Stimulated activated CD4-positive, alpha-beta T cell treated with anti-CD3 and anti-CD28 coated beads, Interleukin-2, amount 100 ng/mL, for 24 hours (primary cell): ENCODE data around the gene TDRD10.
"Not testable (repeated sequence)": the region's sequence is repeated elsewhere in the genome, so short reads cannot be mapped to it uniquely, and the experiment has no call there.

Experiments used
- DNase-seq, 2 donors: peaks; one replicate each; pipeline ENCODE4 v3.0.0-alpha.2; 2020

TDRD10 gene

DNA sequence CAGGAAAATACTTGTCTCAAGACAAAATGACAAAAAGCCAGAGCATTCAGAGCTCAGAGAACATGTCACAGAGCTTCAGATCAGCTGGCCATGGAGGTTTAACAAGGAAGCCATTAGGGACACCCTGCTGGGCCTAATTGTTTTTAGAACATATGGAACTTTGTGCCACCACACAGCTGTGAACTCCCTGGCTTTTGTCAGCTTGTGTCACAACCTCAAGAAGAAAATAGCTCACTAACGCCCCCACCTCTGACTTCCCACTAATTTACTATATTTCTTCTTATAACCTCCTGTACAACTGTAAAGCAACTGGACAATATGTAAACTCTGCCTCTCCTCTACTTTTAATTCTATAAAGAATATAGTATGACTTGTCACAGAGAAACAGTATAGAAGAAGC lies 21.0 kb upstream of the TDRD10 start:
- no peak for DNase-seq

DNA sequence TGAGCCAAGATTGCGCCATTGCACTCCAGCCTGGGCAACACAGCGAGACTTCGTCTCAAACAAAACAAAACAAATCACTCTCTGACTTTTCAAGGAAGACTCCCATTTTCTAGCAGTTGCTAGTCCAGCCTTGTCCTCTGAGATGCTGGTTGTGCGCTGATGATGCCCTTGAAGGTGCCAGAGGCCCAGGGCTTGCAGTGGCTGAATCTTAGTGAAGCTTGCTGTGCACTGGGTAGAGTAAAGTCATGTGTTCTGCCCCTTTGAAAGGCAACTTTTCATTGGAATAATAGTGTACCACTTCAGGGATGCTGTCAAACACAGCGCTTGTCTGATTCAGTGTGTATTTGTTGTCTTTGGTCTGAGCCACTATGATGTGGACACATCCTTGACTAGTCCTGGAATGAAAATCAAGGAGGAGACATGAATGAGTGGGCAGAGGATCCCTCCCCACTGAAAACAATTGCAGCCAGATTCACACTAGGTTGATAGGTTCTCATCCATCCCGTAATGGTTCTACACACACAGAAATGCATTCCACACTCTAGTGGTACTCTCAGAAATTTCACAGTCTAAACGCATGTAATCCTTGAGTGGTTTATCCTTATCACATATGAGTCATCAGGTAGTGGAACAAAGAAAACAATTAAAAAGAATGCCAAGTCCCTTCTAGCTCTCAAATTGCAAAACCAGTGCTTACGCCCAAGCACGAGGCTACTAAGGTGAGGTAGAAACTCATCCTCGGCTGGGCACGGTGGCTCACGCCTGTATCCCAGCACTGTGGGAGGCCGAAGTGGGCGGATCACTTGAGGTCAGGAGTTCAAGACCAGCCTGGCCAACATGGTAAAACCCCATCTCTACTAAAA lies 17.8 kb upstream of the TDRD10 start:
- no peak for DNase-seq

DNA sequence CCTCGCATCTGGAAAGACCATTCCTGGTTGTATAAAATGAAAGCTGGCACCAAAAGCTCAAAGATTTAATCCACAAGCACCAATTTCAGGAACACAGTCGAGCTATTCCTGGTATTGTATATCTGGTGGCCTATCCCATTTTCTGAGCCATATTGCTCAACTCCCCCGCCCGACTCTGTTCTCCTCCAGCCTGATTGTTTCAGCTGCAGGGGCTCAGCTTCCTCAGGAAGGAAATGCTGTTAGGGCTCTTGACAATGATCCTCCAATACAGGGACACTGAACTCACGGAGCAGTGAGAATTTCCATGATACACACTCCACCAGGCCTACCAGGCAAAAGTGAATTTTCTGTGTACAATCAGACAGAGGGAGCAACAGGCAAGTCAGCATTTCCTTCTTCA lies 16.9 kb upstream of the TDRD10 start:
- no peak for DNase-seq

DNA sequence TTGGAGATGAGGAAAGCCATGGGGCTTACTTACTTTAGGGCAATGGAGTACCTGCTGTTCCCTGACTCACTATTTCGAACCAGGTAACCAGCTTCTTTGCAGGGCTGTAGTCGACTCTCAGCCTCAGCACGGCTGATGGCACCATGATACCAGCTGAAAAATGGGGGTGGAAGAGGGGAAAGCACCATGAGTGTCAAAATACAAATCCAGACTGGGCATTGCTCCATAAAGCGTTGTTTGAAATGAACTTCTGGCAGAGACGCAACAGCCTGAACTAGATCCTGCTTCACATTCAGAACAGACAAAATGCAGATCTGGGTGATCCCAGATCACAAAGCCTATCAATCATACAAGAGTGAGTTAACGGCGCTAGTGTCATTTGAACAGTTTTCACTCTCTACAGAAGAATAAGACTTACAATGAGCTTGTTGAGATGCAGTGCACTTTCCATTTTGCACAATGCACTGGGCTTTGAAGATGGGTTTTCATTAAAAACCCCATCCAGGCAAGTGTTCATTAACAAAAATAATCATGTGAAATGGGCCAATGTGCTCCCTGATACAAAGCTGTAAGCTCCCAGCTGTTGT lies 16.0 kb upstream of the TDRD10 start:
- no peak for DNase-seq

DNA sequence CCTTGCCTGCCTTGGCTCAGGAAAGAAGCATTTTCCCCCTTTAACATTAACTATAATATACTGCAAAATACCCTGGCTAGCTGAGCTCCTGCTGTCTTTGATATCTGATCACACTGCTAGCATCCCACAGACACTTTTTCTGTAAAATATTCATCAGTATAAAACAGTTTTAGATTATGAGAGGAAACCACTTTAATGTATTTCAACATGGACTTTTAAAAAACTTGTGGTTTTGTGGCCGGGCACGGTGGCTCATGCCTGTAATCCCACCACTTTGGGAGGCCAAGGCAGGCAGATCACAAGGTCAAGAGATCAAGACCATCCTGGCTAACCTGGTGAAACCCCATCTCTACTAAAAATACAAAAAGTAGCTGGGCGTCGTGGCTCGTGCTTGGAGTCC lies 15.3 kb upstream of the TDRD10 start:
- not testable (repeated sequence) for DNase-seq

DNA sequence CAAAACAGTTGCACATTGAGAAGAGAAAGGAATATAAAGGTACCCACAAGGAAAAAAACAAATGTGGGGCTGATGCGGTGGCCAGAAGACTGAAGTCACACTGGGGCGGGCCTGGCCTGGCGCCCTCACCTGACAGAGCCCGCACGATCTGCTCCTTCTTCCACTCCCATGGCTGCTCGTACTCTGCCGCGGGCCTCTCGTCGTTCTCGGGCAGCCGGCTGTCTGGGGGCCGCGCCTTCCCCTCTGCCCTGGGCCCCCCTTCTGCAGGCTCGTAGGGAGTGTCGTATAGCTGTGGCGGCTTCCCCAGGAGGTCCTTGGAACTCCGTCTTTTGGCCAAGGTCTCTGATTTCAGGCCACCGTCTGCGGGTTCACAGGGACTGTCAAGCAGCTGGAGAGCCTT lies 13.1 kb upstream of the TDRD10 start:
- no peak for DNase-seq

DNA sequence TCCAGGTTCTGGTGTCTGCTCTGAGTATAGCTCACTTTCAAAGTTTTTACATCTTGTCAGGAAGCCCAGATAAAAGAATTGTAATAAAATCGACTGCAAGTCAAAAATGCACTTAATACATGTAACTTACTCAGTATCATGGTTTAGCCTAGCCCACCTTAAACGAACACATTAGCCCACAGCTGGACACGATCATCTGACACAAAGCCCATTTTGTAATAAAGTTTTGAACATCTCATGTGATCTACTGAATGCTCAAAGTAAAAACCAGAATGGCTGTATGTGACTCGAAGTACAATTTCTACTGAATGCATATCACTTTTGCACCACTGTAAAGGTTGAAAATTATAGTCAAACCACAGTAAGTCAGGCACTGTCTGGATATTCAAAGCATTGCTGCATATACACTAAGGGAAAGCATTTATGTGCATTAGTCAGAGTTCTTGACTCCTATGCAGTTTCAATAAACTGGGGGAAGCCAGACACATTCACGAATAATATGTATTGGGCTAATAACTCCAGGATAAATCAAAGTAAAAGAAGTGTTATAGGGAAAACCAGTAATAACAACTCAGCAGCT lies 12.2 kb upstream of the TDRD10 start:
- no peak for DNase-seq

DNA sequence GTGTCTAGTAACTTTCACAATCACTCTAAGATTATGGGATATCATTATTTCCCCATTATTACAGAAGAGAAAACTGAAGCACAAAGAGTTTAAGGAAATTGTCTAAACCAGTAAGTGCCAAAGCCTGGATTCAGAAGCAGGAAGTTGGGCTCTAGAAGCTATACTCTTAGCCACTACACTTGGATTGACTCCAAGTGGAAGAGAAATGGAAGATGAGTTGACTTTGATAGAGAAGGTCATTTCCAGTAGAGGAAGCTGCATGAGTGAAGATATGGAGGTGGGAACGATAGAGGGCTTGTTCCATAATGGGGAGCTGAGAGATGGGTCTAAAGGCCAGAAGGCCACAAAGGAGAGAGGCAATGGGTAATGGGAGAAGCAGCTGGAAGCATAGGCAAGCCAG lies 11.7 kb upstream of the TDRD10 start:
- no peak for DNase-seq

DNA sequence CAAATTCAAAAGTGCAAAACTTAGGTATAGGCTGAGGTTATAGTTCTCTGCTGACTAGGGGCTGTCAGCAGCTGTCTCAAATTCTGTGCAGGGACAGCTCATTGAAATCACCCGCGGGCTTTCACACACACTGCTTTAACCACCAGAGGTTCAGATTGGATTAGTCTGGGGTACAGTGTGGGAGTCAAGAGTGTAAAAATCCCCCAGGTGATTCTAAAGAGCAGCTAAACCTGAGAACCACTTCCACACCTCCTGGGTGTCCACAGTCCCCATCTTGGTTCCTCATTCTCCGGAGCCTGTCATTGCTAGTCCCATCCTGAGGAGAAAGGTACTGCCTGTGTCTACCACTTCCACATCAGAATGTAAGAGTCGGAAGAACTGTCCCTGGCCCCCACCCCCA lies 9.9 kb upstream of the TDRD10 start:
- no peak for DNase-seq

DNA sequence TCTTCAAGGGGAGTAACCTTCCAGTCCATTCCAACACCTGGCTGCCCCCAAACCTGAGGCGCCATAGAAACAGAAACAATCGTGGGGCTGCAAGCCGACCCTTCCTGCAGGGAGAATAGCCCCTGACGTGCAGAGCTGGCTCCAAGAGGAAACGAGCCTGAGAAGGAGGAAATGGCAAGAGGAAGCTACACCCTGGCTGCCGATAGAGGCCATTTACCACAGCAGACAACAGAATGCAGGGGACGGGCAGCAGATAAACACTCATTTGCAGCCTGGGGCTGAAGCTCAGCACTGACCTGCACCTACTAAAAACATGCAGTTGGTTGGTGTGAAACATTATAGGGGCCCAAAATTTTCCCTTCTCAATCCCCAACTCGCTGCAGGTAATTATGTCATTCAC lies 8.7 kb upstream of the TDRD10 start:
- DNase-seq, result no peak

DNA sequence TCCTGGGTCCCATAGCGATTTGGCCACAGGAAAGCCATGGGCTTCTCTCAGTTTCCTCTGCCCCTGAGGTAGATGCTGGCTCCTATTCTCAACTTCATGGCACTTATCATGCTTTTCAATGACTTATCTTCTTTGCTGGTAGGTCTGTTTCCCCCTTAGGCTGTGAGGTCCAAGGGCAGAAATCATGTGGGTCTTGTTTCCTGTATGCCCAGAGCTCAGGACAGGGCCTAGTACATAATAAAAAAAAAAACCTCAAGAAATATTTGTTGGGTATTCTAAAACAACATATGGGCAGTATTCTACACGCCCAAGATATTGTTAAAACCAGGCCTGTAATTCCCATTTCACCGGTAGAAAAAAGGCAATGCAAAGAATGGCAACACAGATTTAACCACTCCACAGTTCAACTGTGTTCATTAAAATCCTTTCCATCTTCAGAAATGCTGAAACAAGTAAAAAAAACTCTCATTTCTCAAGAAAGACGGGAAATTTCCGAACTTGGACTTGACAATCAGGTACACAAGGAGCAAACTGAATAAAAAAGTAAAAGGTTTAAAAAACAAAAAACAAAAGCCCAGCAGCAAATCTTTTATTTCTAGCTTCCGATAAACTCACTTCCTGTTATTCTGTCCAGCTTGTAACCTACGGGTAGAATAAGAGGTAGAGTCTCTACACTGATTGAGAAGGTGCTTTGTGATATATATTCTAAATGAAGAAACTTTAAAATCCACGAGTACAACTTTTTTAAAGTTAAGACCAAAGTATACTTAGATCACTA lies 6.3 kb upstream of the TDRD10 start:
- no peak for DNase-seq

DNA sequence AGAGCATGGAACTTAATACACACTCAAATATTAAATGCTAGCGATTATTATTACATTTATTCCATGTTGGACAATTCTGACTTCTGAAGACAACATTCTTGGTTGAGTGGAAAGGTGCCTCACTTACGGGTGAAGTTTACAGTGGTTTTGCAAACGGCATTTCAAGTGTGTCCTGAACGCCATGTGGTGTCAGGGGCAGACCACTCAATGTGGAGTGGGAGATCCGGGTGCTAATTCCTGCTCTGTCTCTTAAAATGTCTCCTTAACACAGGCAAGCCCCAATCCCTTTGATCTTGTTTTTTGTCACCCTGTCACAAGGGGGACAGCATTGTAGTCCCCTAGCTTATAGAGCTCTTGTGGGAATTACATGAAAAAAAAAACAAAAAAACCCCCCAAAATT lies 5.6 kb upstream of the TDRD10 start:
- no peak for DNase-seq

DNA sequence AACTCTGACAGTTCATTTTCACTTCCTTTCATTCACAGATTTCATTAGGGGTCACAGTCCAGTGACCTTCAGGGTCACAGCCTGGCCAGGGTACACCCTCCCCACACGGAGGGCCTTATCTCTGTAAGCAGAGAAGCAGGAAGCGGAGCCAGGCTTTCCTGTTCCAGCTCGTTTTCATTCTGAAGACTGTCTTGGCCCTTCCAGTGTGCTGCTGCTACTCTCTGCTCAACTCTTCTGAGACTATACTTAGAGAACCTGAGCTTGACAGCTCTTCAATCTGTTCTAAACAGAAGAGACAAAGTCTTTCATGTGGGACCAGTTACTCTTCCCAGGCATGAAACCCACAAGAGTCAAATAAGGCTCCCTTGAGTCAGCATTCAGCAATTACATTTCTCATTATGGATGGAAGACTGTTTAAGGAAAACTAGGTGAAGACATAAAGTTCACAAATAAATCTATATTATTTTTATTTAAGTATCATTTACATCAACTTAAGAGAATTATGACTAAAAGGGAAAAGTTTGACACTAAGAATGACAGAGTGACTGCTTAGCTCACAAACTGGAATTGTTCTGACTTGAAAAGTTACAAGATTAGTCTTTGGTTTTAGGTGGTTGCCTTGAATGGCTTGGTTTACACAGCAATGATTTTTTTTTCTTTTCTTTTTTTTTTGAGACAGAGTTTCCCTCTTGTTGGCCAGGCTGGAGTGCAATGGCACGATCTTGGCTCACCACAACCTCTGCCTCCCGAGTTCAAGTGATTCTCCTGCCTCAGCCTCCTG lies 4.8 kb upstream of the TDRD10 start:
- DNase-seq, result no peak

DNA sequence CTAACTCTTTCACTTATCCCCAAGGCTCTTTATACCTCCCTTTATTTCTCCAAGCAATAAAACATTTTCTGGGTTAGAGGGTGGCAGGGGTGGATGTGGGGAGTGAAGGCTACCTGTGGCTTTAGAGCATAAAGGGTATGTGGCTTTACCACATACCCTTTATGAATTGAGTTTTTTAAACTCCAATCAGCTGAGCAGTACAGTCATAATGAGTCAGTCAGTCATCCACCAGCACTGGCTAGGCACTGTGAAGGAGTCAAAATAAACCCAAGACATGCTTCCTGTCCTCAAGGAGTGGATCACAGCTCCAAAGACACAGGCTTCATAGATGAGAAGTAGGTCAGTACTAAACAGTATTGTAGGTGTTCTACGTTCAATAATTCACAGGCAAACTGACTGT lies 2.6 kb upstream of the TDRD10 start:
- no peak for DNase-seq

DNA sequence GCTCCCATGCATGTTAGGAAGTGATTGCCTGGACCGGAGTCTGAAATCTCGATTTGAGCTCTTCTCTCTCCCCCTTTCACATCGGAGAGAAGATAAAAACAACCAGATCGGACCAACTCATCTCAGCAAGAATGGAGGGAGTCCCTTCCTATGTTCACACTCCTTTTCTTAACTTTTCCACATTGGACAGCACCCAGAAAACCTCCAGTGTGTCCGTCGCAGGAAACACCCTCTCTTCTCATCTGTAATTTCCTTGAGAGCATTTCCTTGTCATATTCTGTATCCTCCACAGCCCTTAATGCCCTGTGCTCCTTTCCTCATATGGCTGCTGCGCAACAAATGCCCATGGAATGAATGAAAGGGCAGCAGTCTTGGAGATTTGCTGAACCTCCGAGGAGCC lies 1.5 kb upstream of the TDRD10 start:
- no peak for DNase-seq

DNA sequence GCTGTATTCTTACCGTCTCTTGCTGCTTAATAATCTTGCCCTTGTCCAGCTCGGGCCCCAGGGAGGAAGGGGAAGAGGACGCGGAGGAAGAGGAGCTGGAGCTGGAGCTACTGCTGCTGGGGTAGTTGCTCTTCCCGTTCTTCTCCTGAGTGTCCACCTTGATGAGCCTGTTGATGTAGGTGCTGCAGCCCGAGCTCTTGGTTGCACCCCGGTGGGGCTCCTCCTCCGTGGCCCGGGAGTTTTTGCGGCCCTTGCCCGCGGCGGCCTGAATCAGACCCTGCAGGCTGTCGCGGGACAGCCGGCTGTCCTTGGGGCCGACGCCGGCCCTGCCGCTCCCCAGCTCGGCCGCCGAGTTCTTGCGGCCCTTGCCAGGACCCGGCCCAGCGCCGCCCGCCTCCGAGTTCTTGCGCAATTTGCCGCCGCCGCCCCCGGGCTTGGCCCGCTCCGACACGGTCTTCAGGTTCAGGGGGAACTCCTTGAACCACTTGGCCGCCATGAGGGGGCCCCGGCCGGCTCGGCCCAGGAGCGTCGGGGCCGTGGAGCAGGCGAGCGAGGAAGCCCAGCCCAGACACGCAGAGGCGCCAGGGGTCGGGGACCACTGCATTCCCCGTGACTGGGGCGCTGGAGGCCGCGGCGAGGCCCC lies 475 bp upstream of the TDRD10 start:
- DNase-seq, result no peak

DNA sequence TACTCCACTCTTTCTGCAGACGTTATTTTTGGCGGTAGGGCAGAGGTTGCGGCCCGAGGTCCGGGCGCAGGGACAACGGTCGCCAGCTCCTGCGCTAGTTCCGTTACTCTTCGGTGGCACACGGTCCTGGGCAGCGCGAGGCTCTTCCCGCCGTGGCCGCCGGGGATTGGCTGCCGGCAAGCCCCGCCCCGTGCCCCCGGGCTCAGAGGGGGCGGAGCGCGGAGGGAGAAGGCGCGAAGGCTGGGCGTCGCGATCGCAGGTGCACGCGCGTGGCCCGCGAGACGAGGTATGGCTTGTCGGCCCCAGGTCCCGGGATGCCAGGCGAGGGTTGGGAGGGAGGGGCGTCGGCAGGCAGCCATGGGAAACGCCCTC lies 711 bp downstream of the TDRD10 start:
- peak in 1 of 2 donors; percentile 12 for DNase-seq

DNA sequence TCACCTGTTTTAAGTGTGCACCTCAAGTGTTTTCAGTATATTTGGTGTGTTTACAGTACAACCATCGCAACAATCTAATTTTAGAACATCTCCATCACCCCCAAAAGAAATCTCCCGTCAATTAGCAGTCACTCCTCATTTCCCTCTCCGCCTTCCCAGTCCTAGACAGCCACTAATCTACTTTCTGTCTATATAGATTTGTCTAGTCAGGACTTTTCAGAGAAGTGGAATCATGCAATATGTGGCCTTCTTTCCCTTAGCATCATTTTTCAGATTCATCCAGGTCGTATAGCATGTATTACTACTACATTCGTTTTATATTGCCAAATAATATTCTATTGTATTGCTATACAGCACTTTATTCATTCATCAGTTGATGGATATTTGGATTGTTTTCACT lies 1.9 kb downstream of the TDRD10 start:
- no peak for DNase-seq

DNA sequence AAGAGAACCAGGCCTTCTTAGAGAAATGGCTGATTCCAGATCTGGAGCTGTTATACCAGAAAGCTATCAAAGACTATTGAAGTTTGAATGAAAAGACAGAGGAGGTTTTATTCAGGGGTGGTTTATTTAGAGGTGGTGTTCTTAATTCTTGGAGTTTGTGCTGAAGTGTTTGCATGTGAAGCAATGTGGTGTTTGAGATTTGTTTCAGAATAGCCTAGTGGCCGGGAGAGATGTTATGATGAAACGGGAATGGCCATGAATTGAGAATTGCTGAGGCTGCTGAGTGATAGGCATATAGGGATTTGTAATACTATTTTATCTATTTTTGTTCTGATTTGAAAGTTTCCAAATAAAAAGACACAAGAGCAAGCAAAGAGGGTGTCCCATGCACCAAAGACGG lies 10.7 kb downstream of the TDRD10 start:
- no peak for DNase-seq

DNA sequence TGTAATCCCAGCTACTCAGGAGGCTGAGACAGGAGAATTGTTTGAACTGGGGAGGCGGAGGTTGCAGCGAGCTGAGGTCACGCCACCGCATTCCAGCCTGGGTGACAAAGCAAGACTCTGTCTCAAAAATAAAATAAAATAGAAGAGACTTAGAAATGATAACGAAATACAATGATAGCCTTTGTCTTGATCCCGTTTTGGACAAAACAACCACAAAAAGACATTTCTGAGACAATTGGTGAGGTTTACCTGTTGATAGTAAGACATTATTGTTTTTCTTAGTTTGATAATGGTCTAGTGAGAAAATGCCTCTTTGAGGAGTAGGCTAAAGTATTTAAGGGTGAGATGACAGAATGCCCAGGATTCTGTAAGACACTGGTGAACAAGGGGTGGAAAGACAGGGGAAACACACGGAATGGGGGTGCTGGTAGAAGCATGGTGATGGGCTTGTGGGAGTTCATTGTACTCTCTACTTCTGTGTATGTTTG lies 12.1 kb downstream of the TDRD10 start:
- DNase-seq, result no peak

DNA sequence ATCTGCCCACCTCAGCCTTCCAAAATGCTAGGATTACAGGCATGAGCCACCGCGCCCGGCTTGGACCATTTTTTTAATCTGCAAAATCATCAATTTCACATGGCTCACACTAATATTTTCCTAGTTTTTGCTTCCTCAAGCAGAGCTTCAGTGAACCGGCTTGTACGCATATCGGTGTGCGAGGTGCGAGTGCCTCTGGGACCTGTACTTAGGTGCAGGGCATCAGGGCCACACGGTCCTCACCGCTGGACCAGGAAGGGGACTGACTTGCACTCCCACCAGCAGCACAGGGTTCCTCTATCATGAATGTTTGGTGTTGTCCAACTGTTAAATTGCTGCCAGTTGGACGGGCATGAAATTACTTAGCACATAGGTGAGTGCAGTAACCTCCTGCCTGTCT lies 15.6 kb downstream of the TDRD10 start:
- no peak for DNase-seq

DNA sequence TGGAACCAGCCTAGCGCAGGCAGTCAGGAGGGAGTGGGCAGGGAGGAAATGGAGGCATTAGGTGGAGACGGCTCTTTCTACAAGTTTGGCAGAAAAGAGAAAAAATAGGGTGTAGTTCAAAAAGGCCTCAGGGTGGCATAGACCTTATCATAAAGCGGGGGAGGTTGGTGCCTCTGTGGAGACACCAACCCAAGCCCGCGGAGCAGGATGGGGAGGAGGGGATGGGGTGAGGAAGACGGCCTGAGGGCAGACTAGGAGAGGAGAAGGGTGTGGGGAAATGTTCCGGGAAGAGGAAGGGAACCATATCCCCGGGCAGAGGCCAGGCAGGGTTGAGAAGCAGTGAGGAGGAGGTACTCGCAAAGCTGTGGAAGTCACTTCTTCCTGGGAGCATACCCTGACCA lies 17.6 kb downstream of the TDRD10 start:
- no peak for DNase-seq
